Middle frontal gyrus (tissue), 1 donor: ENCODE measurements around the gene WTIP.
A peak's percentile ranks its signal among the peaks of the same experiment; 100 is the strongest.
"Not testable (repeated sequence)": the region's sequence is repeated elsewhere in the genome, so short reads cannot be mapped to it uniquely, and the experiment has no call there.

Experiments used
- DNase-seq: peaks from one replicate; pipeline ENCODE4 v3.0.0-alpha.2; 2015; ENCODE audit warnings: low spot score; ENCODE audit errors: extremely low spot score

WTIP gene

DNA sequence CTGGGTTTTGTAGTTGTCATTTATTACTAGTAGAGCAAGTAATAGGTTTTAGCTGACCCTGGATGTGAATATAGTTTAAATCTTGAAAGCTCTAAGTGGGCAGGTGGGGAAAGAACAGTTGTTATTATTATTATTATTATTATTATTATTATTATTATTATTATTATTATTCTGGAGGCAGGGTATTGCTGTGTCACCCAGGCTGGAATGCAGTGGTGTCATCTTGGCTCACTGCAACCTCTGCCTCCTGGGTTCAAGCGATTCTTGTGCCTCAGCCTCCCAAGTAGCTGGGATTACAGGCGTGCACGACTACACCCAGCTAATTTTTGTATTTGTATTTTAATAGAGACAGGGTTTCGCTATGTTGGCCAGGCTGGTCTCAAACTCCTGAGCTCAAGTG, 3.1 kb upstream of the WTIP start:
- not testable (repeated sequence) for DNase-seq

DNA sequence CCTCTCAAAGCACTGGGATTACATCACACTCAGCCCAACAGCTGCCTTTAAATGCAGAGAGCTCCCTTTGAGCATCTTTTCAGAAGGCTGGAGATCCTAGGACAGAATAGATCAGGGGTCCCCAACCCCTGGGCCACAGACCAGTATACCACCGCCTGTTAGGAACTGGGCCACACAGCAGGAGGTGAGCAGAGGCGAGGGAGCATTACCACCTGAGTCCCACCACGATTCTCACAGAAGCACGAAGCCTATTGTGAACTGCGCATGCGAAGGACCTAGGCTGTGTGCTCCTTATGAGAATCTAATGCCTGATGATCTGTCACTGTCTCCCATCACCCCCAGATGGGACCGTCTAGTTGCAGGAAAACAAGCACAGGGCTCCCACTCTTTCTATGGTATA, 2.2 kb upstream of the WTIP start:
- no peak for DNase-seq

DNA sequence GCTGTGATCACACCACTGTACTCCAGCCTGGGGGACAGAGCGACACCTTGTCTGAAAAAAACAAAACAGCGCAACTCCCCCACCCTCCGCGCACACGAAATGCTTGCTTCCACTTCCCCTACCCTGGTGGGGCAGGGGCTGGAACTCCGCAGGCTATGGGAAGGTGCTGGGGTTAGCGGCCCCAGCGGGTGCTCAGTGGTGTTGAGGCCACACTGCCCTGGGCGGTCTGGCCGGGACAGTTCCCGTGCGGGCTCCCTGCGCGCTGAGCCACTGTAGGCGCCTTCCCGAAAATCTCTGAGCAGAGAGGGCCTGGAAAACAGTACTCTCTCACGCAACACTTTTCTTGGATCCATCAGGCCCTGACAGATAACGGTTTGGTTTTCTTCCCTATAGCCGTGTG, 1.1 kb upstream of the WTIP start:
- no peak for DNase-seq

DNA sequence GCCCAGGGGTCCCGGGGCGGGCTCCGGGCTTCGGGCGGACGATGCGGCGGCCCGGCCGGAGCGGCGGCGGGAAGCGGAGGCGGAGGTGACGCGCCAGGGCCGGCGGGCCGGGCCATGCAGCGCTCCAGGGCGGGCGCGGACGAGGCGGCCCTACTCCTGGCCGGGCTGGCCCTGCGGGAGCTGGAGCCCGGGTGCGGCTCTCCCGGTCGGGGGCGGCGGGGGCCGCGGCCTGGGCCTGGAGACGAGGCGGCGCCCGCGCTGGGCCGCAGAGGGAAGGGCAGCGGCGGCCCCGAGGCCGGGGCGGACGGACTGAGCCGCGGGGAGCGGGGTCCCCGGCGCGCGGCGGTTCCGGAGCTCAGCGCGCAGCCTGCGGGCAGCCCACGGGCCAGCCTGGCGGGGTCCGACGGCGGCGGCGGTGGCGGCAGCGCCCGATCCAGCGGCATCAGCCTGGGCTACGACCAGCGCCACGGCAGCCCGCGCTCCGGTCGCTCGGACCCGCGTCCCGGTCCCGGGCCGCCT, 362 bp downstream of the WTIP start:
- no peak for DNase-seq

DNA sequence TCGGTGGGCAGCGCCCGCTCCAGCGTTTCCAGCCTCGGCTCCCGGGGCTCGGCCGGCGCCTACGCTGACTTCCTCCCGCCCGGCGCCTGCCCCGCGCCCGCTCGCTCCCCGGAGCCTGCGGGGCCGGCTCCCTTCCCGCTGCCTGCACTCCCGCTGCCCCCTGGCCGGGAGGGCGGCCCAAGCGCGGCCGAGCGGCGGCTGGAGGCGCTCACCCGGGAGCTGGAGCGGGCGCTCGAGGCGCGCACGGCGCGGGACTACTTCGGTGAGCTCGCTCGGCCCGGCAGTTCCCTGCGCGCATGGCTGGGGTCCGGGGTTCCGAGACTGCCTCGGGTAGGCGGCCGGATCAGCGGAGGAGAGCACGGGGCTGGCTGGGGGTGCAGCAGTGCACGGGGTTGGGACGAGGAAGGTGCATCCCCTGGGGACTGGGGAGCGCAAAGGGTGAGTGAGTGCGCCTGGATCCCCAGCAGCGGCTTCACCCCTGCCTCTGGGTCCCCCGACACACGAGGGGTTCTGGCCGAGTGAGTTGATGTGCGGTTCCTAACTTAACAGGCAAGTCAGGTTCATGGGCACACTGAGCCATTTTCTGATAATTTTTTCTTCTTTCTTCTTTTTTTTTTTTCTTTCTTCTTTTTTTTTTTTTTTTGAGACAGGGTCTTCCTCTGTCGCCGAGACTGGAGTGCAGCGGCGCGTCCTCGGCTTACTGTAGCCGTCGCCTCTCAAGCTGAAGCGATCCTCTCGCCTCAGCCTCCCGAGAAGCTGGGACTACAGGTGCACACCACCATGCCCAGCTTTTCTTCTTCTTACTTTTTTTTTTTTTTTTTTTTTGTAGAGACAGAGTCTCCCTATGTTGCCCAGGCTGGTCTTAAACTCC, 1.1 kb downstream of the WTIP start:
- DNase-seq: no peak

DNA sequence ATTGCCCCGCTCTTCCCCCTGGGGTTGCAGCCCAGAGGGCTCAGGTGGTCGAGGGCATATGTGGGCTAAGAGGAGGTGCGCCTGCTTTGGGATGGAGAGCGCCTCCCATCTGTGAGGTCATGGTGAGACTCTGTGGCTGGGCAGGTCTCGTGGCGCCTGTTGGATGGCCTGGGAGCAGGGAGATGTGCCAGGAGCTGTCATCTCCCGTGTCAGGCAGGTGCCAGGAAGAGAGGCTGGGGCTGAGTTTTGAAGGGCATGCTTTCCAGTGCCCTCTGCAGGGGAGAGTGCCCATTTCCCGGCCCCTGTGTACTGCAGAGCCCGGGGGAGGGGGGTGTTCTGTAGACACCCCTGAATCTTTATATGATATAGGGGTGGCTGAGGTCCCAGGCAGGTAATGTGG, 2.8 kb downstream of the WTIP start:
- no peak for DNase-seq

DNA sequence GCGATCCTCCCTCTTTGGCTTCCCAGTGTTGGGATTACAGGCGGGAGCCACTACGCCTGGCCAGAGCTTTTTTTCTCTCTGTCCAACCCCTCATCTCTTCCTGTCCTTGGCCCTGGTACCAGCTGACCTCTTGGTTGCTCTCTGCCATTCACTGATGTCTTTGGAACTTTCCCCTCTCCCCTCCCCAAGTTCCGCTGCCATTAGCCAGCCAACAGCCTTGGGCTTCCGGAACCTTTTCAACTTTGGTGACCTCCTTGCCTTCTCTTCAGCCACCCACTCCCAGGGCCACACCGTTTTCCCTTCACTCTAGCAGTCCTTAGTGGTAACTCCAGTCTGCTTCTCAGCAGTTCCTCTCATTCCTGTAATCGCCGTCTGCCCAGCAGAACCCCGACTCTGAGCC, 4.3 kb downstream of the WTIP start:
- DNase-seq: no peak

DNA sequence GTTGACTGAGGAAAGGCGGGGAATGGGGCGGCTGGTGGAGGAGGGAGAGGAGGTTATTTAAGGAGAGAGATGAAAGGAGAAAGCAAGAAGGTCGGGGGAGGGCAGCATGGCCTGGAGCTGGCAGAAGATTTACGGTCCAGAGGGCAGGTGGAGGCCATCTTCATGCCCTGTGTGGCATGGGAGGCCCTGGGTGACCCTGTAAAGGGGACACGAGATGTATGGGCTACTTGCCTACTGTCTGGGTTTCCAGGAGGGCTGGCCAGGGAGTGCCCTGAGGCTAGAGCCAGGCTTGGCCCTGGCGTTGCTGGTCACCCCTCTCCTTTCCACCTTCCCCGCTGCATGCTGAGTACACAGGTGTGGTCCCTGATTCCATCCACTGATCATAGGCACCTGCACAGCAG, 6.1 kb downstream of the WTIP start:
- DNase-seq: no peak

DNA sequence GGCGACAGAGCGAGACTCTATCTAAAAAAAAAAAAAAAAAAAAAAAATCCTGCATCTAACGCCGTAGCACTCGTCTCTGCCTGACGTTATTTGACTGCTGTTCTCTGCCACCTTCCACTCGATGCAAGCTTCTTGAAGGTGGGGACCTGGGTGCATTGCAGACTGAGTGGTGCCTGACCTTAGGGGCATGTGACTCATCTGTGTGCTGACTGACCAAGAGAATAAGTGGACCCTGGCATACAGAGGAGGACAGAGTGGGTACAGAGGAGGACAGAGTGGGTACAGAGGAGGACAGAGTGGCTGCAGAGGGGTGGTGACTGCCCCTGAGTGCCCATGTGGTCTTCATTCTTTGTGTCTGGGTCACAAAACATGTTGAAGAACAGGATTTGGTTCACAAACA, 7.6 kb downstream of the WTIP start:
- DNase-seq: no peak

DNA sequence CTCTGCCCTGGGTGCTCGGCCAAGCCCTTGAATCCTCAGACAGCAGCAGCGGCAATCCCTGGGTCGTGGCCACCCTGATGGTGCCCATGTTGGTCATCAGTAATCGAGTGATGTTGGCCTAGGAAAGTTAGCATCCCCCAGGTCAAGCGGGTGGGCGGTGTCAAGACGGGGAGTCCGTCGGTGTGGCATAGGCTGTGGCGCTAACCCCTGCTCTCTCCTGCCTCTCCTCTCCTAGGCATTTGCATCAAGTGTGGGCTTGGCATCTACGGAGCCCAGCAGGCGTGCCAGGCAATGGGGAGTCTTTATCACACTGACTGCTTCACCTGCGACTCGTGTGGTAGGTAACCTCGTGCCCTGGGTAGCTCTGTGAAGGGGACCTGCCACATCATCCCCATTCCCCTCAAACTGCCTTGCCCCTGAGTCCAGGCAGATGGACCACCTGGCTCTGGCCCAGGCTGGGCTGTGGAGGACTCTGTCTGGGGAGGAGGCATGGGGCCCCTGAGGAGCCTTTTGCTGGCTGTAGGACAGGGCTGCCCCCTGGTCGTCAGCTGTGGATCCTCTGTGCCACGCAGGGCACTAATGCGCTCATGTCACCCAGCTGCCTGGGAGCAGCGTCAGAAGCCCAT, 8.7 kb downstream of the WTIP start:
- no peak for DNase-seq

DNA sequence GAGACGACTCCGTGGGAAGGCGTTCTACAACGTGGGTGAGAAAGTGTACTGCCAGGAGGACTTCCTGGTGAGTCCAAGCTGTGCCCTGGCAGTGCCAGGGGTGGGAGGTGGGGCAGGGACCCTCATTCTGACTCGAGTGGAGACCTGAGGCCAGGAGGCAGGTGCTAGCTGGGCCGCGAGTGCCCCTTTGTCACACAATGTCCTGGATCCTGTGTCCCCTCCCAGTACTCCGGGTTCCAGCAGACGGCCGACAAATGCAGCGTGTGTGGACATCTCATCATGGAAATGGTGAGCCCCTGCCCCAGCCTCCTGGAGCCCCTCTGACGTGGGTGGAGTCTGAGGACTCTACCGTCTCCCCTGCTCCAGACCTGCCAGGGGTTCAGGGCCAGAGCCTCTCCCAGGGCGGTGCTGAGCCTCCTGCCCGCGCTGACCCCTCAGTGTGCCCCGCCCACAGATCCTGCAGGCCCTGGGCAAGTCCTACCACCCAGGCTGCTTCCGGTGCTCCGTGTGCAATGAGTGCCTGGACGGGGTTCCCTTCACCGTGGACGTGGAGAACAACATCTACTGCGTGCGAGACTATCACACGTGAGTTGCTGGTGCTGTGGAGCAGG, 11.6 kb downstream of the WTIP start:
- DNase-seq: no peak

DNA sequence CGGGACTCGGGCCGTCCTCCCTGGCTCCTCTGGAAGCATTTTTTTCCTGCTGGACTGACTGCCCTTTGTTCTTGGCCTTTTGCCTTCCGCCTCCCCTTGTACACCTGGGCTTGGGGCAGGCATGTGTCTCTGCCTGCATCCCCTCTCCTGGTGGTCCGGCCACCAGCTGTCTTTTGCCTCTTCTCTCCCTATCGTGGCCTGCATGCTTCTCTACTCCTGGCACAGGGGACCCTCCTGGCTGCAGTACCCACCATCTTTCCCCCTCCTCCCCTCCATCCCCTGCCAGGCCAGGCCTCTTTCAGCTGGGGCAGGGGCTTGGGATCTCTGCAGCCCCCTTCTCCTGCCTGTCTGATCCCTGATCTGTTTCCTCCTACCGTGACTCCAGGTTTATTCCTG, 12.1 kb downstream of the WTIP start:
- DNase-seq: no peak

DNA sequence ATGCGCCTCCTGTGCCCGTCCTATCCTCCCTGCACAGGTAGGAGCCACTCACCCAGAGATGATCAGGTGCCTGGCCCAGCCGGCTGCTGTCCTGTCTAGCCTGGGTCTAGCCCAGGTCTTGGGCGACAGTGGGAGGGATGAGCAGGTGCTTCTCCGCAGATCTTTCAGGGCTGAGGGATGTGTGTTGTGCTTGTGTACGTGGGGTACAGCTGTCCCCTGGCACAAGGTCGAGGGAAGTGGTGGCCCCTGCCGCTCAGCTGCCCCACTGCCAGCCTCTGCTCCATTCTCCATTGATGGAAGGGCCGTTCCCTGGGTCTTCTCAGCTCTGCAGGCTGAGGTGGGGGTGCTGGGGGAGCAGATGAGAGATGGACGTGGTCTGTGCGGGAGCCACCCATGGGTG, 13.0 kb downstream of the WTIP start:
- no peak for DNase-seq

DNA sequence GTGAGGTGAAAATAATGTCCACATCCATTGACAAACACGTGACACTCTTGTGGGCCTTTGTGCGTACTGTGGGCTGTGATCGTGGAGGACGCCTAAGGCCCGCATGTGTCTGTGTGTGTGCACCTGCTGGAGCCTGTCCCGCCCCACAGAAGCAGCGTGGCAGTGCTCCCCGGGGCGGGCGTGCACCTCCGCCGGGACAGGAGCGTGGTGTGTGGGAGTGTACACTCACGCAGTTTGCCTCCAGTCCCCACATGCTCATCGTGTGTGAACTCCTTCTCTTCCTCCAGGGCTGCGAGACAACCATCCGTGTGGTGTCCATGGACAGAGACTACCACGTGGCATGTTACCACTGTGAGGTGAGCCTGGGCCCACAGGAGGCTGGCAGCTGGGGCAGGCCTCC, 13.9 kb downstream of the WTIP start:
- no peak for DNase-seq

DNA sequence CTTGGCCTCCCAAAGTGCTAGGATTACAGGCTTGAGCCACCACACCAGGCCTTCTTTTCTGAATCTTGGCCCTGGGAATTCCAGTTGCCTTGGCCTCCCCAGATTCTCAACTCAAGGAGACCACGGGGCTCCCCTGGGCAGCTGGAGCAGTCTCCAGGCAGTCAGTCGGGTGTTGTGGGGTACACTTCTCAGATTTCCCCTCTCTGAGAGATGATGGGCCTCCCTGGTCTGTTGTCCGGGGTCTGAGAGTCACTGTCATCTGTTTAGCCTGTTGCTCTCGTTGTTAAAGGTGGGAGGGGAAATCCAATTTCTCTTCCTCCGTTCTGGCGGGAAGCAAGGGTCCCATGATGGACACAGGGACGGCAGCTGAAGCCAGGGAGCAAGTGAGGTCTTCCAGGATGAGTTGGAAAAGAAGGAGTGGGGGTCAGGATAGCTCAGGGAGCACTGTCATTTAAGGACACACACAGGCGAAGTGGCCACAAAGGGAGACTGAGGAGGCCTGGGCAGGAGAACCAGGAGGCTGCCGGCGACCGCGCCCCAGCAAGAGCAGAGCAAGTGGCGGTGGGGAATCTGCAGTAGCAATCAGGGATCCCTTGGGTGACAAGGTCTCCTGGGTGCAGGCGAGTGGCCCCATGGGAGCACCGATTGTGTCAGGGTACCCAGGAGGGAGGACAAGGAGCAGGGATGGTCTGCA, 15.7 kb downstream of the WTIP start:
- no peak for DNase-seq

DNA sequence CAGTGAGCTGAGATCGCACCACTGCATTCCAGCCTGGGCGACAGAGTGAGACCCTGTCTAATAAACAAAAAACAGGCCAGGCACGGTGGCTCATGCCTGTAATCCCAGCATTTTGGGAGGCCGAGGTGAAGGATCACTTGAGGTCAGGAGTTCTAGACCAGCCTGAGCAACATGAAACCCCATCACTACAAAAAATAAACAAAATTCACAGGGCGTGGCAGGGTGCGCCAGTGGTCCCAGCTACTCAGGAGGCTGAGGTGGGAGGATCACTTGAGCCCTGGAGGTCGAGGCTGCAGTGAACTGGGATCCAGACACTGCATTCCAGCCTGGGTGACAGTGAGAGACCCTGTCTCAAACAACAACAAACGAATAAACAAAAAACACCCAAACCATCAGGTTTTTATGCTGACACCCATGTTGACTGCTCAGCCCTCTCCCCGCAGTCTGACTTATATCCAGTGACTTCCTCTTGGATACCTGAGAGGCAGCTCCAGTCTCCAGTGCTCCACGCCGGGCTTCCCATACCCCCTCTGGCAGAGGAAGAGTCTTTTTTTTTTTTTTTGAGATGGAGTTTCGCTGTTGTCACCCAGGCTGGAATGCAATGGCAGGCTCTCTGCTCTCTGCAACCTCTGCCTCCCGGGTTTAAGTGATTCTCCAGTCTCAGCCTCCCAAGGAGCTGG, 17.7 kb downstream of the WTIP start:
- DNase-seq: no peak

DNA sequence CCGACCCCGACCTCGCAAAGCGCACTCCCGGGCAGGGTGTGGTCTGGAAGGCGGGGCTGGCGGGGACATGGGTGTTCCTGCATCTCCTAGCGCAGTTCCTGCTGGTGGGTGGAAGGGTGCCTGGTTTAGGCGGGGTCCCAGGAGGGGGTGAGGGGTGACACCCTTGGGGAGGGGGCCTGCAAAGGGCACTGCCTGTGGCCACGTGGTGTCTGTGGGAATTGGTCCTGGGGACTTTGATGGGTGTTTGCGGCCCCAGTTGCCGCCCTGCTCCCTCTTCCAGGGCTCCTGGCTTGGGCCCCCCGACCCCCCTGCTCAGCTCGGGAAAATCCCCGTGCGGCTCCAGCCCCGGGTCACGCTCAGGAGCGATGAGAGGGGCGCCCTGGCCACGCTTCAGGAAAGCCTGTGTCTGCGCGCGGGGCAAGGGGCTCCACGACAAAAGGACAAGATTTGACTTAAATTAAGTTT, 19.1 kb downstream of the WTIP start:
- DNase-seq: no peak

DNA sequence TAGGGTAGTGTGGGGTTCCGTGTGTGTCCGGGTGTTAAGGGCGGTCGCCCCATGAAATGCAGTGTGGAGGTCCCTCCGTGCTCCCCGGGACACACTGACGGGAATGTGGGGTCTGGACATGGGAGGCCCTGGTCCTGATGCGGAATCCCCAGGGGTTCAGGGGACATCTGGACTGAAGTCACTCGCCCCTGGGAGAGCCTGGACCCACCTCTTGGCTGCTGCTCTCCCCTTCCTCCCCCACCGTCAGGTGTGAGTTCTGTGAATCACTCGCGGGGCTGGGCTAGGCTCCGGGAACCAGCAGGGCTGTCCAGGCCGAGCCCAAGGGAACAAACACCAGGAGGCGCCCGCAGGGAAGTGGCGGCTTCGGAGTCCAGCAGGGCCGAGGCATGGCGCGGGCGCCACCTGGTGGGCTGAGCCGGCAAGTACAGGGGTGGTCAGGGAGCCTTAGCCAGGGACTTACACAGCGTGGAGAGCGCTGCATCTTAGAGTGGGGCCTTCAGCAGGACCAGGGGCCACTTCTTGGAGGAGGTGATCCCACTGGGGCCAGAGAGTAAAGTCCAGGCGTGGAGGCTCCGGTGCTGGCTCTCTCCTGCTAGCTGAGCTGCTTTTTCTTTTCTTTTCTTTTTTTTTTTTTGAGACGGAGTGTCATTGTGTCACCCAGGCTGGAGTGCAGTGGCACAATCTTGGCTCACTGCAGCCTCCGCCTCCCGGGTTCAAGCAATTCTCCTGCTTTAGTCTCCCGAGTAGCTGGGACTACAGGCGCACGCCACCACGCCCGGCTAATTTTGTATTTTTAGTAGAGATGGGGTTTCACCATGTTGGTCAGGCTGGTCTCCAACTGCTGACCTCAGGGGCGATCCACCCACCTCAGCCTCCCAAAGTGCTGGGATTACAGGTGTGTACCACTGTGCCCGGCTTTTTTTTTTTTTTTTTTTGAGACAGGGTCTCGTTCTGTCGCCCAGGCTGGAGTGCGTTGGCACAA, 20.1 kb downstream of the WTIP start:
- peak; percentile 81 for DNase-seq

DNA sequence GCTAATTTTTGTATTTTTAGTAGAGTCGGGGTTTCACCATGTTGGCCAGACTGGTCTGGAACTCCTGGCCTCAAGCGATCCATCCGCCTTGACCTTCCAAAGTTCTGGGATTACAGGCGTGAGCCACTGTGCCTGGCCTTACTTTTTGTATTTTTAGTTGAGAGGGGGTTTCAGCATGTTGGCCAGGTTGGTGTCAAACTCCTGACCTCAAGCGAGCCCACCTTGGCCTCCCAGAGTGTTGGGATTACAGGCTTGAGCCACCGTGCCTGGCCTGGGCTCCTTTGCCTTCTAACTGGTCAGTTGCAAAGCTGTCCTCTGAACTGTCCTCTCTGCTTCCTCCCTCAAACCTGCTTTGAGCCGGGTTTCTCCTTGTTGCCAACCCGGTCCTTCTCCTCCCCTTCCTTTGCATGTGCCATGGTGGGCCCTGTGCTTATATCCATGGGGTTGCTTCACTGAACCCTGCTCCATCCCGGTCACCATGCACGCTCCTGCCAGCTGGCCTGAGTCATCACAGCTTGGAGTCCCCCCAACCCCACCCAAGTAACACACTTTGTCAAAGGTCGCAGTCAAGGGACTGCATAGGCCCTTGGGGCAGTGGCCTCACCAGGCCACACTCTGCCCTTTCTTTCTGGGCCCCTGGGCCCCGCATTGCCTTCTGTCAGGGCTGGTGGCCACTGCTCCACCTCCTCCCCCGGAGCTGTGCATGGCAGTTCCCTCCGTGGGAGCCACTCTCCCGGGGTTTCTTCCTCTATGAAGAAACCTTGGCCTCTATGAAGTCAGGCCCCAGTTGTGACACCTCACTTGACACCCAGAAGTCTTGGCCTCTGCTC, 21.2 kb downstream of the WTIP start:
- no peak for DNase-seq
